Hematopoietic multipotent progenitor cell treated with erythropoietin and hydrocortisone succinate and interleukin-3 and kit ligand, for 8 days (in vitro differentiated cells): ENCODE data around the gene TEK.
A peak's percentile ranks its signal among the peaks of the same experiment; 100 is the strongest.
"Not testable (repeated sequence)": the region's sequence is repeated elsewhere in the genome, so short reads cannot be mapped to it uniquely, and the experiment has no call there.

Experiments used
- DNase-seq: peaks from one replicate; pipeline ENCODE4 v3.0.0-alpha.2; 2015

TEK gene

GRCh38 chr9:27183131-27183530, 74.1 kb downstream of the TEK start:
- DNase-seq, result no peak

DNA sequence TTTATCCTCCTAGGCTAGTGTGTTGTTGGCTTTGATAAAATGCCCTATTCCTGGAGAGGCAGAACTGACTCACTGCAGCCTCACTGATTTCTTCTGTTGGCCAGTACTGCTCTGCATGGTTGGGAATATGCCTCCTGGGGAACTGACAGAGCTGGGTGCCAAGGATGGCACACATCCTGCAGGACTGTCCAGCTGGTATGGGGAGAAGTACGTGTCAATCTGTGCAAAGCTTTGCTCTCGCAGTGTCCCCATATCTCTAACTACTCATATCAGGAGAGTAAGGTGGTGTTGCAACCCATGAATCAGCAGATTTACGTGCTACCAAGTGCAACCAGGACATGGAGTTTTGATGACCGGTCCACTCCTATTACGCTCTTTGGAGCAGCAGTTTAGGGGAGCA, 74.7 kb downstream of the TEK start:
- DNase-seq, result no peak

- DNase-seq, result no peak
Observed at GRCh38 chr9:27184556-27185351, 75.7 kb downstream of the TEK start.

DNA sequence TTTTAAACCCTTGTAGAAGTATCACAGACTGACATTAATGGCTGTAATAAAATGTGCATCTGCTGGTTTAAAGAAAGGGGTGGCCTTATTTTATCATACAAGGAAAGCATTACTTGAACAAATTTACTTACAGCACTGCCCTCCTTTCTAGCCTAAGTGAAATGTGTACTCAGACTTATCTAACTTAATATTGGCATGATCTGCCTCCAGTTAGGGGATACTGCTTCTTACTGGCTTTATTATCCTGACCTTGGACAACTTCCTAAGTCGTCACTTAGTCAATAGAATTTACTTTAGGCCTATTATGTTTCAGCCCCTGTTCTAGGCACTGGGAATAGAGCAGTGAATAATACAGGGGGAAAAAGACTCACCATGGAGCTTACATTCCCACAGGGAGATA, 79.4 kb downstream of the TEK start:
- no peak for DNase-seq

GRCh38 chr9:27189426-27189825, 80.4 kb downstream of the TEK start:
- no peak for DNase-seq

GRCh38 chr9:27192291-27192960, 83.4 kb downstream of the TEK start:
- no peak for DNase-seq

- DNase-seq, result no peak
Observed at GRCh38 chr9:27193886-27194285, 84.9 kb downstream of the TEK start.

- no peak for DNase-seq
Observed at GRCh38 chr9:27194401-27195091, 85.5 kb downstream of the TEK start.

GRCh38 chr9:27195191-27195590, 86.2 kb downstream of the TEK start:
- no peak for DNase-seq

GRCh38 chr9:27196383-27196782, 87.4 kb downstream of the TEK start:
- DNase-seq, result no peak

DNA sequence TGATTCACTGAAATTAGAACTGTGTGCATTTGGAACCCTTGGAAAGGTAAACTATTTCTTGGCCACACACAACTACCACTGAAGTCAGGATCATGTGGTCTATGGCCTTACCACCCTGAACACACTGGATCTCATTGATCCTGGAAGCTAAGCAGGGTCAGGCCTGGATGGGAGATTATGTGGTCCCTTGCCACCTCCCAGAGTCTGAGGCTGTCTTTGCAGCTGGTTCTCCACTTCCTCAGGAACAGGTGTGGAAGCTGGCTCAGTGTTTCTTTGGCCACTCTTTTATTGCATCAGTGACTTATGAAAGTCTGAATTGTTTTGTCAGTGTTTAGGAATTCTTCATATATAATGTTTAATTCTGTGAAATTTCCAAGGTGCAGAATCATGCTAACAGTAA, 89.2 kb downstream of the TEK start:
- no peak for DNase-seq

GRCh38 chr9:27202056-27202455, 93.0 kb downstream of the TEK start:
- DNase-seq, result no peak

DNA sequence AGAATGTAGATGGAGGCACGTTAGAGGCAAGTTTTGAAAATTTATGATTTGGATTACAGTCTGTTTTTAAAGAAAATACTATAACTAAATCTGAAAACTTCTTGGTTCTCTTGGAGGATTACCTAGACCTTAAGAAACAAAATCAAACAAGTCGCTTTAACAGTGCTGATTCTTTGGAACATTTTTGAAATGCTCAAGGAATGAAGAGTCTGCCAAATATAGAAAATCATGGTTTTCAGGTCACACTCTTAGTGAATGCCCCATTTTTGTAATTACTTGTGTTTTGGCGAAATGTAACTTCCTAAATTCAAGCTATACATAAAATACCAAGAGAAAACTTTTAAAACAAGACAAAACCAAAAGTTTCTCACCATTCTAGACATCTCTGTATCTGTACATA, 94.8 kb downstream of the TEK start:
- DNase-seq, result no peak

DNA sequence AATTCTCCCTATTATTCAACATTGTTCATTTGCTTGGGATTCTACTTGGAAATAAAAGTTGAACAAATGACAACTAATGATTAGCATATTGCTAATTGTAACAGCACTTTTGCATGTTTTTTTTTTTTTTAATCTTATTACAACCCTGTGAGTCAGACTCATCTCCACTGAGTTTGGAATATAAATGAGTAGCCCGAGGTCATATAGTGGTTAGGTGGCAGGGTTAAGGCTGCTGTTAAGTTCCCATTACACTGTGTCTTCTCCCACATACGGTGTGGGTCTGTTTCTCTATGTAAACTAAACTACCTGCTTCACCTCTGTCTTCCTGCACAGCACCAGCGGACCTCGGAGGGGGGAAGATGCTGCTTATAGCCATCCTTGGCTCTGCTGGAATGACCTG, 95.6 kb downstream of the TEK start:
- DNase-seq, result no peak

DNA sequence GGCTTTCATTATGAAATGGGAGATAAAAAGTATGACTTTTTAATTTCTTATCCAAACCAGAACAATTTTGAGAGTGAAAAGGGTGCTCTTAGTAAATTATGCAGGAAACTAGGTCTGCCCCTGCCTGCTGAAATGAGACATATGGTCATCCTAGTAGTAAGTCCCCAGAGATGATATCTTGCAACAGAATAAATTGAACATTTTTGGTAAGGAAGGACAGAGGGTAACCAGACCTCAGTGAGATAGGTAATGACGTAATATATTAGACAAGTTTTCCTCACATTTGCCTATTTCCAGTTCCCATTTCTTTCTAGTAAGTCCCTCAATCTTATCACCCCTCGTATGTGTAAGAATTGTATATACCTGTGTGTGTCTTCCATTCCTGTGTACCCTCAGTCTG, 96.2 kb downstream of the TEK start:
- no peak for DNase-seq

DNA sequence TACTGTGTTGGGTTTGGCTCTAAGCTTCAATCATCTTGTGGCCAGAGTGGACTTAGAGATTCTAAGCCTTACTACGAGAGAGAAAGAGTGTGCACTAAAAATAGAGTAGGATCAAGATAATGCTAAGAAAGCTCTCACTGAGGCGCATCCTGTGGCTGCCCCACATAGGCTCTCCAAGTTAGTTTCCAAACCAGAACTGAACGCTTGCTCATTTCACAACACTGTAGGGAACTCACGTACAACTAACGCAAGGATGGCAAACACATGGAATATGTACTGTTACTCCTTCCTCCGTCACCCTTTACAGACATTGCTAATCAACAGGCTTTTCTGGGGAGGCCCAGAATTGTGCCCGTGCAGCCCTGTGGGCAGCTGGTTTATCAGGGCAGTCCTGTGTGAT, 97.0 kb downstream of the TEK start:
- DNase-seq, result no peak

- no peak for DNase-seq
Observed at GRCh38 chr9:27209034-27209433, 100.0 kb downstream of the TEK start.

DNA sequence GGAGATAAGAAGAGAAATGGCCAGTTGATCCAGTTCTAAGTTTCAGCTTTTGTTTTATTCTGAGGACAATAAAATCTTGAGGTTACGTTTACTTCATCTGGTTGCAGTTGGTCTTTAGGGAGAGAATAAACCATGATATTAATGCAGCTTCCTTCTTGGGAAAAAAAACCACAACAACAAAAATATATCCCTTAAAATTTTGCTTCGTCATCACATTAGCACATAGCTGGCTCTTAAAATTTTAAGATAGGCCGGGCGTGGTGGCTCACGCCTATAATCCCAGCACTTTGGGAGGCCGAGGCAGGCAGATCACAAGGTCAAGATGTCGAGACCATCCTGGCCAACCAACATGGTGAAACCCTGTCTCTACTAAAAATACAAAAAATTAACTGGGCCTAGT, 101.6 kb downstream of the TEK start:
- DNase-seq, result peak; percentile 34

DNA sequence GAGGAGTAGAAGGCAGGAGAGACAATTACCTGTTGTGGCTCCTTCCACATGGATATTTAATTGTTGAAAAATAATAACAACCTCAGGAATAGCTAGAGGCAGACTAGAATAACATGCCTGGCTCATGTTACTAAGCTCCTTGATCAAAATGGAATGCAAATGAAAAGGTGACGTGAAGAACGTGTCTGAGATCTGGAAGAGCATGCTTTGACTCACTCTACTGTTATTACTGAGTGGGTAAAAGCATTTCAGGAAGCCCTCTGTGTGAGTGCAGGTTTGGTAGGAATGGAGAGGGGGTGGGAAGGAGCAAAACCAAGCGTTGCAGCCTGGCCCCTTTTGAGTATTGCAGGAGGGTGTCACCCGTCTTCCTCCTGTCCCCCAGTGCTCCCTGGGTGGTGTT, 103.2 kb downstream of the TEK start:
- DNase-seq, result no peak

DNA sequence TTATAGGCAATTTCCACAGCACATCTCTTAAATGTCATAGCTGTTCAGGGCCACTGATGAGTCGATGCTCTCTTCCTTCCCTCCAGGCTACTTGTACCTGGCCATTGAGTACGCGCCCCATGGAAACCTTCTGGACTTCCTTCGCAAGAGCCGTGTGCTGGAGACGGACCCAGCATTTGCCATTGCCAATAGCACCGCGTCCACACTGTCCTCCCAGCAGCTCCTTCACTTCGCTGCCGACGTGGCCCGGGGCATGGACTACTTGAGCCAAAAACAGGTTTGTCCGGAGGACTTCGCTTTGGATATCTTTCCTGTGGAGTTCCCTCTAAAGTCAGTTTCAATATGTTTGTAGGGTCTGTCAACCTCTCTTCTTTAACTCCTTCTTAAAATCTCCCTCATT, 103.6 kb downstream of the TEK start:
- no peak for DNase-seq

GRCh38 chr9:27227192-27227591, 118.2 kb downstream of the TEK start:
- DNase-seq, result no peak

- not testable (repeated sequence) for DNase-seq
Observed at GRCh38 chr9:27239648-27240047, 130.6 kb downstream of the TEK start.

DNA sequence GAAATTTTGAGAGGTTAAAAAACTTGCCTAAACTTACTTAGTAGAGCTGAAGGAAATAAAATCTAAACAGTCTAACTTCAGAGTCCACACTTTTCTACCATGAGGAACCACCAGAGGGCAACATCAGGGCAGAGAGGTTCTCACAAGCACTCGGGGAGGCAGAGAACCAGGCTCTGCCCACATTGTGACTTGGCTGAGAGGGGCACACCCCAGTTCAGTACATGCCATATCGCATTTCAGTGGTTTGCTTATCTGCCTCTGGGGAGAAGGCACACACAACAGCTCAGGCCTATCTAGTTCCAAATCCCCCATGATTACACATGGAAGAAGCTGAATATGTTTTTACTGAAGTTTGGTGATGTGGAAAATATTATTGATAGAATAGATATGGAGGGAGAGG, 138.7 kb downstream of the TEK start:
- peak; percentile 96 for DNase-seq

DNA sequence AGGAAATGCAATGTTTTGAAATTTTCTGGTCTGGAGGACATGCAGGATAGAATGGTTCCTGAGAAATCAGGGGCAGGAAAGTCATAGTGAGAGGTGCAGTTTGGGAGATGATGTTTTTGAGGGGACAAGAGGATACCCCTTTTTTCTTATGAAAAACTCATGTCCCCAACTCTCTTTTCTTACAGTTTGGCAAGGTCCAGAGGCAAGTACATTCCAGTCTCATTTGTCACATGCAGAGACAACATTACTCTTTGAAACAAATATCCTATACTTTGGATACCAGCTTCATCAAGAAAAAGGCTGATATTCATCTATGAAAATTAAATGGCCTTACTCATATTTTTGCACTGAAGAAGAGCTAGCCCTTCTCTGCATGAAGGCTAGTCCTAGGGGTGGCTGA, 139.7 kb downstream of the TEK start:
- no peak for DNase-seq
